Measurements from ENCODE around the gene STYXL1.
"Not testable (repeated sequence)": the region's sequence is repeated elsewhere in the genome, so short reads cannot be mapped to it uniquely, and the experiment has no call there.

STYXL1 gene

DNA sequence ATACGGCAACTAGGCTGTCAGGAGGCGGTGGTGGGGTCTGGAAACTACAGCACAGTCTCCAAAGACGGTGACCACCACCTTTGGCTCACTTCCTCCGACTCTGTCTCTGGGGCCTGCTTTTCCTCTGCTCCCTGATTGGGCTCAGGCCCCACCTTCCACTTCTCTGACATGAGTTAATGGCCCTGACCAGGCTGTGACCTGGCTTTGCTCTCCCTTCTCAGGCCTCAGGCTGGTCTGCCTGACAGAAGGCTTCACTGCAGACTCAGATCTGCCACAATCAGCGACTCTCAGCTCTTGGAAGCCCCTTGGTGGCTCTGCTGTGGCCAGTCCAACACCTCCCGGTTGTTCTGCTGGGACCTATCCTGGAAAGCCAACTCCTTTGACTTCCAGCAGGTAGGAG lies 7.7 kb downstream of the STYXL1 start:
- DNase-seq (ENCODE audit: insufficient read length, low spot score): no peak
- FAIRE-seq: no peak

DNA sequence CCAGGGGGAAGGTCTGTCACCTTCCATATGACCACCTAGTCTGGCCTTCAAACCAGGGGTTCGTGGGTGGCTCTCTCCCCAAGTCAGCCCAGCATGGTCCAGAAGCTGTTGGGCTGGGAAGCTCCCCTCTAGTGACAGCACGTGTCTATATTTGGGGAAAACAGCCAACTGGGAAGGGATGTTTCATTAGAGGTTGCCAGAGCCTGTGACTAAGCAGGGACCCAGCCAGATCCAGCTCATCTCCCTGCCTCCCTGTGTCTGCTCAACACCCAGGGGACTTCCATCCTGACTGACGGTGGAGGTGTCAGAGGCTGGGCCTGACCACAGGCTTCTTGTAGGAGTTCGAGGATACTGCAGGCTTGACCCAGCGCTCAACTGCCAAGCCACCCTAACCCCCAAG lies 10.5 kb downstream of the STYXL1 start:
- no peak for FAIRE-seq

DNA sequence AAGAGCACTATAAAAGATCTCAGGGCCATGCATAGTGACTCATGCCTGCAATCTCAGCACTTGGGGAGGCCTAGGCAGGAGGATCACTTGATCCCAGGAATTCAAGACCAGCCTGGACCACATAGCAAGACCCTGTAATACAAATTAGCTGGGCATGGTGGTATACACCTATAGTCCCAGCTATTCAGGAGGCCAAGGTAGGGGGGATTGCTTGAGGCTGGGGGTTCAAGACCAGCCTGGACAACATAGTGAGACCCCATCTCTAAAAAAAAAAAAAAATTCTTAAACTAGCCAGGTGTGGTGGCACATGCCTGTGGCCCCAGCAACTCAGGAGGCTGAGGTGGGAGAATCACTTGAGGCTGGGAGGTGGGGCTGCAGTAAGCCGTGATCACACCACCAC lies 15.8 kb downstream of the STYXL1 start:
- DNase-seq (ENCODE audit: insufficient read length, low spot score): no peak

More for the DNA sequence above, 10.5 kb downstream of the STYXL1 start:
- no peak for DNase-seq (ENCODE audit: insufficient read length, low spot score)

DNA sequence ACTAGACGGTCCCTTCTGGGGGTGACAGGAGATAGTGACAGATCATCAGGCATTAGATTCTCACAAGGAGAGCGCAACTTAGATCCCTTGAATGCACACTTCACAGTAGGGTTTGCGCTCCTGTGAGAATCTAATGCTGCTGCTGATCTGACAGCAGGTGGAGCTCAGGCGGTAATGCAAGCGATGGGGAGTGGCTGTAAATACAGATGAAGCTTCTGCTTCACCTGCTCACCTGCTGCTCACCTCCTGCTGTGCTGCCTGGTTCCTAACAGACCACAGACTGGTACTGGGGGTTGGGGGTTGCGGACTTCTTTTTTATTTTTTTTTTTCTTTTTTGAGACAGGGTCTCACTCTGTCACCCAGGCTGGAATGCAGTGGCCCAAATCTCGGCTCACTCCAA lies 18.1 kb downstream of the STYXL1 start:
- not testable (repeated sequence) for DNase-seq (ENCODE audit: insufficient read length, low spot score); FAIRE-seq

More for the DNA sequence above, 15.8 kb downstream of the STYXL1 start:
- FAIRE-seq: no peak

DNA sequence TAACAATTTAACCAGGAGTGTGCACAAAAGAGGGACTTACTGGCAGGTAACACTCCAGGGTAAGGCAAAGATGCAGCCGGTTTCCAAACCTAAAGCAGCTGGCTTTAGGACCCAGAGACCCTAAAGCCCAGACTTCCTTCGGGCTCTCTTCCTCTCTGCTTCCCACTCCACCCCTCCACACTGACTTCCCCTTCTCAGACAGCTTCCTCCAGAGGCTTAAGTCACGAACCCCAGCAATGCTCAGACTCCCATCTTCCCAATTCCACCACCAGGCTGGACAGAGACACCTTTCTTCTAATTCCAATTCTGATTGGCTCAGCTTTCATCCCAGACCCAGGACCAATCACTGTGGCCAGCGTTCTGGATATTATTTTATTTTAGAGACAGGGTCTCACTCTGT lies 24.8 kb downstream of the STYXL1 start:
- FAIRE-seq (no peak), DNase-seq (ENCODE audit: insufficient read length, low spot score) (no peak)

DNA sequence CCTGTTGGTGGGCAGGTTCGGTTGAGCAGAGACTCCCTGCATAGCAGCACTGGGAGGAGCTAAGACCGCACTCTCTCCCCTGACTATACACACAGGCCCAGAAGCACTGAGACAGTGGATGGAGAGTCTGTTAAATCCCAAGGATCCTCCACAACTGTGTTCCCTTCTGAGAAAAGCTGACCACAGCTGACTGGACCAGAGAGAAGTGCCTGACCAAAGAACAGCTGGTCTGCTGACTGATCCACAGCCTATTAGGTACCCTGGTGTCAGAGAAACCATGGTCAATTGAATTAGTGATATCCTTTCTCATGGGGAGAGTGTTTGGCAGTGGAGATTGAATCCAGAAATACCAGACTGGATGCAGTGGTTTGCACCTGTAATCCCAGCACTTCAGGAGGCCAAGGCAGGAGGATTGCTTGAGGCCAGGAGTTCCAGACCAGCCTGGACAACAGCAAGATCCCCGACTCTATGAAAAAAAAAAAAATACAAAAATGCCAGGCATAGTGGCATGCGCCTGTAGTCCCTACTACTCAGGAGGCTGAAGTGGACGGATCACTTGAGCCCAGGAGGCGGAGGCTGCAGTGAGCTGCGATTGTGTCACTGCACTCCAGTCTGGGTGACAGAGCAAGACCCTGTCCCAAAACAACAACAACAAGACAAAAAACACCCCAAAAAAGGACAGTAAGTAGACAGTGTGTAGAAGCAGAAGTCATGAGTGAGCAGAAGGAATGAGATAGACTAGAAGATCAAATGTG lies 25.6 kb downstream of the STYXL1 start:
- FAIRE-seq (no peak), DNase-seq (ENCODE audit: insufficient read length, low spot score) (no peak)

DNA sequence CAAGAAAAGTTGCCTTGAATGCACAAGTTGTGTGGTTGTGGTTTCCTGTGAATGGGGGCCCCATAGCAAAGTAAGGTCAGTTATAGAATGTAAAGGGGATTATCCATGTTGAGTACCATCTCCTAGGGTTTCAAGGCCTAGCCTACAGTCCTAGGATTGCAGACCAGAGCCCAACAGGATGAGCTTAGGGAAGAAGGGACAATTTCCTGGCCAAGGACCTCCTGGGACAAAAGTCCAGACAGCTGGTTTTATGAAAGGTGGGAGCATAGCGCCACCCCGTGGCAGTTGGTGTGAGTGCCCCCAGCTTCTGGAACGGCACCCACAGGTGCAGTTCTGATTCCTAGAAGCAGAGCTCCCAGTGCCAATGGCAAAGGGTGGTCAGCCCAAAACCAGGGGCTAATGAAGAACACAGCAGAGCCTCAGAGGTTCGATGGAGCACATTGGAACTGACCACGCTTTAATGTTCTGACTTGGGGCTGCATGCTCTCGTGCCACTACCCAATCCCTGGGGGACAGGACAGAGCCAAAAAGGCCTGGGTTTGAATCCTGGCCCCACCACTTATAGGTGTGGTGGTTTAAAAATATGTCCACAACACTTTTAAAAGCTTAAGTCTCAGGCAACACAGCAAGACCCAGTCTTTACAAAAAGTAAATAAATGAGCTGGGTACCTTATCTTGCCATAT lies 27.6 kb downstream of the STYXL1 start:
- peak; percentile 79 for FAIRE-seq
- peak; percentile 68 for DNase-seq (ENCODE audit: insufficient read length, low spot score)

DNA sequence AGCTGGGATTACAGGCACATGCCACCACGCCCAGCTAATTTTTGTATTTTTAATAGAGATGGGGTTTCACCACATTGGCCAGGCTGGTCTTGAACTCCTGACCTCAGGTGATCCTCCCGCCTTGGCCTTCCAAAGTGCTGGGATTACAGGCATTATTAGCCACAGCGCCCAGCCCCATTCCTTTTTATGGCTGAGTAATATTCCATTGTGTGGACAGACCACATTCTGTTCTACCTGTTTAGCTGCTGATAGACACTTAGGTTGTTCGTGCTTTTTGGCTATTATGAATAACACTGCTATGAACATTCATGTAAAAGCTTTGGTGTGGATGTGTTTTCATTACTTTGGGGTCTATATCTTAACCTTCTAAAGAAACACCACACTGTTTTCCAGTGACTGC lies 29.3 kb downstream of the STYXL1 start:
- DNase-seq (ENCODE audit: insufficient read length, low spot score); FAIRE-seq: not testable (repeated sequence)

DNA sequence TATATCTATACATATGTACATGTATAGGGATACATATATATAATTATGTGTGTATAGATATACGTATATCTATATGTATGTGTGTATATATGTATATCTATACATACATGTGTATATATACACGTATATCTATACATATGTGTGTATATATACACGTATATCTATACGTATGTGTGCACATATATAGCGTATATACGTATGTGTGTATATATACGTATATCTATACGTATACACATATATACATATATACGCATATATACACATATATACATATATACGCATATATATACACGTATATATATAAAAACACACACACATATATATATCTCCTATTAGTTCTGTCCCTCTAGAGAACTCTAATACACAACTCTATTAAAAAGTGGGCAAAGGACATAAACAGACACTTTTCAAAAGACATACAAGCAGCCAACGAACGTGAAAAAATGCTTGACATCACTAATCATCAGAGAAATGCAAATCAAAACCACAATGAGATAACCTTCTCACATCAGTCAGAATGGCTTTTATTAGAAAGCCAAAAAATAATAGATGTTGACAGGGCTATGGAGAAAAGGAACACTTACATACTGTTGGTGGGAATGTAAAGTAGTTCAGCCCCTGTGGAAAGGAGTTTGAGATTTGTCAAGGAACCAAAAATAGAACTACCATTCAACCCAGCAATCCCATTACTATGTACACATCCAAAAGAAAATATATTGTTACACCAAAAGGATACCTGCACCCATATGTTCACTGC lies 31.4 kb downstream of the STYXL1 start:
- FAIRE-seq (no peak), DNase-seq (ENCODE audit: insufficient read length, low spot score) (no peak)

DNA sequence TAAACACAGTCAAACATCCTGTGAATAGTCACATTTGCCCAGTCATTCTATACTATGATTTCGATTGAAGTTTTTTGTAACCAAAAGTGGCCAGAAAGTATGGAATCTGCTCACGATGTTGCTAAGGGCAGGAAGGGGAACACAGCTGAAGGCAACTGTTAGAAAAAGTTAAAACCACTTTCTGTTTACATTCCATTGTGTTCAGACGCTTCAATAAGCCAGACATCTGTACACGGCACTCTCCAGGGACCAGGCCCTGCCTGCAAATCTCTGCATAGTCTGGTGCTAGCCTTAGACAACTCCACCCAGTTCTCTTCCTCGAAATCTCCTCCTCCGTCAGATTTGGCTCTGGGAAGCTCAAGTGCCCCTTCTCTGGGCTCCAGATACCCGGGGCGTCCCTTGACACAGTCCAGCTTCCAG lies 36.3 kb downstream of the STYXL1 start:
- DNase-seq (ENCODE audit: insufficient read length, low spot score) (no peak), FAIRE-seq (no peak)

DNA sequence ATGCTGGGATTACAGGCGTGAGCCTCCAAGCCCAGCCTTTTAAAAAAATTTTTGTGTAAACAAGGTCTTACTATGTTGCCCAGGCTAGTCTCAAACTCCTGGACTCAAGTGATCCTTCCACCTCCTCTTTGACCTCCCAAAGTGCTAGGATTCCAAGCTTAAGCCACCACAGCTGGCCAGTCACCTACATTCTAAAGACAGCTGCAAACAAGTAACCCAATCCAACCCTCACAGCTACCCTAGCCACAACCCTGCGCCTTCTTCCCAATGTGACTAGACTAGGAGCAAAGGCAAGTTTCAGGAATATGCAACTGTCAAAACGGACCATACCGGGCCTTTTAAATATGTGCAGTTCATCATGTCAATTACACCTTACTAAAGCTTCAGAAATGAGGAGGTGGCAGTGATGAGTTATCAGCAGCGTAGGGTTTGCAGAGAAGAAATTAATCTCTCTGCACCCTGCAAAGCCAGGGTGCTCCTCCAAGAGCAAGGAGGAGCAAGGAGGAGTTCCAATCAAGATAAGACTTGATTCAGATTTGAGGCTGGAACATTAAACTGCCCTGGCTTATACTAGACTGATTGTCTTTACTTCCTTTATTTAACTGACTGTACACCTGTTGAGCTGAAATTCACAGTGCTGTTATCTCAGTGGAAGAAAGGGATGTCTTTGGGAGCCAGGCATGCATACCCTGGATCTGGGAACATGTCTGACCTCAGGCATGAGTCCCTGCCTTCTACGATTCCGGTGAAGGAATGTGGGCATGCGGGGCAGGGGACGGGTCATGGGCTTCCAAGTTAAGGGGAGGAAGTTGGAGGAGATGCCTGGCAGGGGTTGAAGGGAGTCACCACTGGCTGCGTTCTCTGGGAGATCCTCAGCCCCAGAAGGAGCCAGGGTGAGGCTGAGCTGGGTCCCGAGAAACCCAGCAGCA lies 37.9 kb downstream of the STYXL1 start:
- no peak for FAIRE-seq
- no peak for DNase-seq (ENCODE audit: insufficient read length, low spot score)

DNA sequence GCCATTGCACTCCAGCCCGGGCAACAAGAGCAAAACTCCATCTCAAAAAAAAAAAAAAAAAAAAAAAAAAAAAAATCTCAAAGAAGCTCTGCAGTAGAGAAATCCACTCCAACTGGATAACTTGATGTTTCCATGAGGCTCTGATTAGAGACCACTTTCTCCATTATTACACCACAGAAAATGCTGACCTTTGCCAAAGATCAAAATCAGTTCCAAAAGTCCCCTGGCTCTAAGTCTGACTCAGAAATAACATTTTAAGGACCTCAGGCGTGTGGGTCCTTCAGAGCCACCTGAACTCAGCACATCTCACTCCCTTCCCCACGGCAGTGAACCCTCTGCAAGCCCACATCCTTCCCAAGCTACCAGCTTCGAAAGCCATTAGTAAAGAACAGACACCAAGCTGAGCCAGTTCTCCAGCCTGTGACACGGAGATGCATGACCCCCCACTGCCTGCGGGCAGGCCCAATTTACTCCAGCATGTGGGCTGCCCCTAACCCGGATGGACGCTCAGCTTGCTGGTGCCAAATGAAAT lies 39.6 kb downstream of the STYXL1 start:
- DNase-seq (ENCODE audit: insufficient read length, low spot score): no peak
- FAIRE-seq: no peak

DNA sequence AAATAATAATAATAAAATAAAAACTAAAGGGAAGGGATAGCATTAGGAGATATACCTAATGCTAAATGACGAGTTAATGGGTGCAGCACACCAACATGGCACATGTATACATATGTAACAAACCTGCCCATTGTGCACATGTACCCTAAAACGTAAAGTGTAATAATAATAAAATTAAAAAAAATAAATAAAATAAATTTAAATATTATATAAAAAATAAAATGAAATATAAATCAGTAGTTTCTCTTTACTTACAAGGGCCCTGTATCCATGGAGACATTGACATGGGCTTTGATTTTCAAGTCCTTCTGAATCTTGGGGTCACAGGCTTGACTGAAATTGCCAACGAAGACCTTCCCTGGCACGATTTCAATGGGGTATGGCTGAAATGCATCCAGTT lies 42.8 kb downstream of the STYXL1 start:
- not testable (repeated sequence) for FAIRE-seq; DNase-seq (ENCODE audit: insufficient read length, low spot score)

DNA sequence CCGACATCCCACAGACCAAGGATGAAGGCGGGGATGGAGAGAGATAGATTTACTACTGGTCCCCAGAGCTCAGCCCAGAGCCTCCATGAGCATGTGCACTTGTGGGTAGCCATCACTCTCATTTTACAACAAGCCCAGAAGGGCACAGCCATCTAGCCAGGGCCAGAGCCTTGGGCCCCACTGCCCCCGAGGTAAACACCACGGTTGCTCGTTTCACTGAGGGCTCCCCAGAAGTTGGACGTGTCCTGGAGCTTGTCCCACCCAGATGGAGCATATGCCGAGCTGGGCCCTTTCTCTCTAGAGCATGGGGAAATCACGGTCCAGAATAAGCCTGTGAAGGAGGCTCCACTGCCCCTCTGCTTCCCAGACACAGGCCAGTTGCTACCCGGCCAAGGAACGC lies 44.4 kb downstream of the STYXL1 start:
- FAIRE-seq (no peak), DNase-seq (ENCODE audit: insufficient read length, low spot score) (no peak)

DNA sequence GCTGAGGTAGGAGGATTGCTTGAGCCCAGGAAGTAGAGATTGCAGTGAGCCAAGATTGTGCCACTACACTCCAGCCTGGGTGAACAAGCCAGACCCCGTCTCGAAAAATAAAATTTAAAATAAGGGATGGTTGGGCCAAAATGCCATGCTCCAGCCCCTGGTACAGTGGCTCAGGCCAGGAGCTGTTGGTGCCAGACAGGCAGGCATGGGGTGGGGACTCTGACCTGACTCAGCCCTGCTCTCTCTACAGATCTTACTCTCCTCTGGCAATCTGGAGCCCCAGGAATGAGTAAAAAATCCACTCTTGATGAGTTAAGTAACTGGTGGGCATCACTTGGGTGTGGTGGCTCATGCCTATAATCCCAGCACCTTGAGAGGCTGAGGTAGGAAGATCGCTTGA lies 45.0 kb downstream of the STYXL1 start:
- FAIRE-seq: no peak

DNA sequence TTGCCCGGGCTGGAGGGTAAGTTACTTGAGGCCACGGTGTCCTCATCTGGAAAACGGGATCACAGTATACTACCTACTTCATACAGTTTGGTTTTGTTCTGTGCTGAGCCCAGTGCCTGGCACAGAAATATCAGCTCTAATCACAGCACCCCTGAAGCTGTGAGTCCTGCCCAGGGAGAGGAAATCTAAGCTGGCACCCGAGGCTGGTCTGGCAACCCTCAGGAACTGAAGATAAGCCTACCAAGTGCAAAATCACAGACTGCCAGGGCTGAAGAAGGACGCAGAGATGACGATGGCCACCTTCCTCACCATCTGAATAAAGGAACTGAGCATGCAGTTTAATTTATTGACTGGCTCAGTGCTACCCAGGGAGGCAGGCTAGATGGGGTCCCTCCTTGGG lies 45.7 kb downstream of the STYXL1 start:
- FAIRE-seq: no peak
- DNase-seq (ENCODE audit: insufficient read length, low spot score): no peak

More for the DNA sequence above, 45.0 kb downstream of the STYXL1 start:
- DNase-seq (ENCODE audit: insufficient read length, low spot score): no peak

DNA sequence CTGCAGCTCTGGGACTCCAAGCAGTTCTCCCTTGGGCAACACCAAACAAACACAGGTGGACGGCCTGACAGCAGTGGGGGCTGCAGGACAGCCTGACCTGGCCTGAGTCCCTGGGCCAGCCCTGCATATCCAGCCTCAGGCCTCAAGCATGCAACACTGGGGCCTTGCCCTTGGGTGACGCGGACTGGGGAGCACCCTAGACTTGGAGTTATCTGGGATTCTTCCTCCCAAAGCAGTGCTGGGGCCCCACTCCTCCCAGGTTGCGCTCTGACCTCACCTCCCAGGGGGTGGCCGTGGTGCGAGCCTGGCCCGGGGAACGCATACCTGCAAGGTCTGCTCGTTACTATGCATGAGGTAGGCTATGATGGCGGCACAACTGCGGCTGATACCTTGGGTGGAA lies 47.2 kb downstream of the STYXL1 start:
- FAIRE-seq (no peak), DNase-seq (ENCODE audit: insufficient read length, low spot score) (no peak)

DNA sequence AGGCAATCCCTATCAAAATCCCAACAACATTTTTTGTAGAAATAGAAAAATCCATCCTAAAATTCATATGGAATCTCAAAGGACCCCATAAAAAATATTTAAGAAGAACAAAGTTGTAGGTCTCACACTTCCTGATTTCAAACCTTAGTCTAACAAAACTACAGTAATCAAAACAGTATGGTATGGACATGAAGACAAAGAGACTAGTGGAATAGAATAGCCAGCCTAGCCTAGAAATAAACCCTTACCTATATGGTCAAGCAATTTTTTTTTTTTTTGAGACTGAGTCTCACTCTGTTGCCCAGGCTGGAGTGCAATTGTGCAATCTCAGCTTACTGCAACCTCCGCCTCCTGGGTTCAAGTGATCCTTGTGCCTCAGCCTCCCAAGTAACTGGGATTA lies 49.8 kb downstream of the STYXL1 start:
- FAIRE-seq: no peak
- DNase-seq (ENCODE audit: insufficient read length, low spot score): no peak

DNA sequence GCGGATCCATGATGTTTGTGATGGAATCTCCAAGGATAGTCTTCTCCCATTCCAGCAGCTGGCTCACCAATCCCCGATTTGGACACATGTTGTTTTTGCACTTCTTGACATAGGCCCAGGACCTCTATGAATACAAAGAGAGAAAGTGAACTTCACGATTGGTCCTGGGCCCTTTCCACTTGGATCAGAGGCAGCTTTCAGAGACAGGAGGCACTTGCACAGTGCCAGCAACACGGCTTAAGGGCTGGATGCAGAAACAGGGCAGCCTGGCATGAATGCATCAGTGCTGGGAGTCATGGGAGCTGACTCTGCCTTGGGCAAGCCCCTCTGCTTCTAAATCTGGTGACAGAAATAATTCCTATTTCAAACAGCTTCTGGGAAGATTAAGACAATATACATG lies 51.3 kb downstream of the STYXL1 start:
- DNase-seq (ENCODE audit: insufficient read length, low spot score) (no peak), FAIRE-seq (no peak)

DNA sequence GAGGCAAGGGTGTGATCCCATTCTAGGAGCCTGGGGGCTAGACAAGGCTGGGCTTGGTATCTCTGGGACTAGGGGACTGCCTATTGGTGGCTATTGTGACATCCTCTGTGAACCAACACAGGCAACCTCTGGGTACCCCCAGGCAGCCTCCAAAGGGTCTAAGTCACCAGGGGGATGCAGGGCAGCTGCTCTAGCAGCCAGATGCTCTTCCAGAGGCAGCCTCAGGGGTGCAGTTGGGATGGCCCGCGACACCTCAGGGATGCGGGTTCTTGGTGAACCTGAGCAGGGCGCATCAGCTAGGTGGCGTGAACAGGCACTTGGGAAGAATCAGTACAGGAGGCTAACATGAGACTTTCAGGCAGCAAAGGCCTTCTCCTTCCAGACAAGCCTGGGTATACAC lies 51.8 kb downstream of the STYXL1 start:
- FAIRE-seq: no peak
- DNase-seq (ENCODE audit: insufficient read length, low spot score): no peak

All from GM19239 (cell line).